ENCODE data around the gene HEXD.

Gene HEXD

GRCh38 chr17:82383411-82383810 is 34.7 kb upstream of the HEXD start:
- no peak overlapping the region for H2AK5ac ChIP-seq (ENCODE audit: low read length, severe bottlenecking)
- no peak overlapping the region for H3K4me3 ChIP-seq (ENCODE audit: insufficient read depth in 1 of 2, low read depth in 1 of 2, low read length in 2 of 2)
- no peak overlapping the region for H3K18ac ChIP-seq (ENCODE audit: low read depth in 1 of 2, low read length in 2 of 2)
- H3K27me3 ChIP-seq (ENCODE audit: control insufficient read depth in 1 of 2, insufficient read depth in 1 of 2, low read length in 2 of 2): peaks cover 31 to 47% of the 10 kb centered on the region in 2 experiments
- no peak overlapping the region for H3K4ac ChIP-seq (ENCODE audit: low read depth in 1 of 2, low read length in 2 of 2)
- H3K79me1 ChIP-seq (replicated peaks; ENCODE audit: low read length, poor library complexity, severe bottlenecking): no peaks in the 10 kb centered on the region
- H2AFZ ChIP-seq (ENCODE audit: low read depth, low read length): no peak overlapping the region
- no peak overlapping the region for H3K4me2 ChIP-seq (ENCODE audit: low read length, poor library complexity, severe bottlenecking)
- H3K27ac ChIP-seq (ENCODE audit: low read length, poor library complexity, severe bottlenecking): no peak overlapping the region
- no peak overlapping the region for H3K23ac ChIP-seq (ENCODE audit: low read length in 2 of 2)
- H2BK15ac ChIP-seq (ENCODE audit: low read depth, poor library complexity, severe bottlenecking): no peak overlapping the region
- no peak overlapping the region for H2BK12ac ChIP-seq (ENCODE audit: low read length in 2 of 2)
- WGBS: 84% methylated on average over 18 of the region's 18 CpGs
- no peak overlapping the region for H4K8ac ChIP-seq (ENCODE audit: low read length)
- H3K9ac ChIP-seq (ENCODE audit: low read length): no peak overlapping the region
- no peak overlapping the region for H2BK5ac ChIP-seq (ENCODE audit: low read depth, low read length, poor library complexity, severe bottlenecking)
- H3K9me3 ChIP-seq (ENCODE audit: control insufficient read depth, low read length): no peaks in the 10 kb centered on the region
- no peak for DNase-seq
- H4K91ac ChIP-seq (ENCODE audit: low read length): no peak overlapping the region
- H2BK120ac ChIP-seq (ENCODE audit: low read depth, low read length): no peak overlapping the region
- H3K14ac ChIP-seq (ENCODE audit: low read length in 2 of 2): no peak overlapping the region
- peaks cover 0 to 3% of the 10 kb centered on the region in 2 experiments for H3K36me3 ChIP-seq (ENCODE audit: control insufficient read depth in 1 of 2, insufficient read depth in 2 of 2, low read depth in 1 of 2, low read length in 2 of 2)
- peaks cover 22% of the 10 kb centered on the region for H3K4me1 ChIP-seq (ENCODE audit: control insufficient read depth, insufficient read depth, low read depth, low read length)

GRCh38 chr17:82384051-82384729 is 34.0 kb upstream of the HEXD start:
- H3K23ac ChIP-seq (ENCODE audit: low read length in 2 of 2): no peak overlapping the region
- H3K27ac ChIP-seq (ENCODE audit: low read length, poor library complexity, severe bottlenecking): no peak overlapping the region
- H2BK120ac ChIP-seq (ENCODE audit: low read depth, low read length): no peak overlapping the region
- H4K91ac ChIP-seq (ENCODE audit: low read length): no peak overlapping the region
- no peak overlapping the region for H3K9ac ChIP-seq (ENCODE audit: low read length)
- H3K9me3 ChIP-seq (ENCODE audit: control insufficient read depth, low read length): no peaks in the 10 kb centered on the region
- H3K36me3 ChIP-seq (ENCODE audit: control insufficient read depth in 1 of 2, insufficient read depth in 2 of 2, low read depth in 1 of 2, low read length in 2 of 2): peaks cover 0 to 3% of the 10 kb centered on the region in 2 experiments
- H3K4me1 ChIP-seq (ENCODE audit: control insufficient read depth, insufficient read depth, low read depth, low read length): peaks cover 22% of the 10 kb centered on the region
- no peak for DNase-seq
- H3K4me3 ChIP-seq (ENCODE audit: insufficient read depth in 1 of 2, low read depth in 1 of 2, low read length in 2 of 2): no peak overlapping the region
- H2AK5ac ChIP-seq (ENCODE audit: low read length, severe bottlenecking): no peak overlapping the region
- no peak overlapping the region for H3K18ac ChIP-seq (ENCODE audit: low read depth in 1 of 2, low read length in 2 of 2)
- 83% methylated on average over 21 of the region's 22 CpGs for WGBS
- no peak overlapping the region for H3K4ac ChIP-seq (ENCODE audit: low read depth in 1 of 2, low read length in 2 of 2)
- H2AFZ ChIP-seq (ENCODE audit: low read depth, low read length): no peak overlapping the region
- no peak overlapping the region for H2BK15ac ChIP-seq (ENCODE audit: low read depth, poor library complexity, severe bottlenecking)
- H2BK5ac ChIP-seq (ENCODE audit: low read depth, low read length, poor library complexity, severe bottlenecking): no peak overlapping the region
- H3K14ac ChIP-seq (ENCODE audit: low read length in 2 of 2): no peak overlapping the region
- no peak overlapping the region for H2BK12ac ChIP-seq (ENCODE audit: low read length in 2 of 2)
- no peaks in the 10 kb centered on the region for H3K79me1 ChIP-seq (replicated peaks; ENCODE audit: low read length, poor library complexity, severe bottlenecking)
- H3K27me3 ChIP-seq (ENCODE audit: control insufficient read depth in 1 of 2, insufficient read depth in 1 of 2, low read length in 2 of 2): peaks cover 26 to 42% of the 10 kb centered on the region in 2 experiments
- H3K4me2 ChIP-seq (ENCODE audit: low read length, poor library complexity, severe bottlenecking): no peak overlapping the region
- H4K8ac ChIP-seq (ENCODE audit: low read length): no peak overlapping the region

- Histone ChIP-seq H3K27me3 (ENCODE audit: control insufficient read depth in 1 of 2, insufficient read depth in 1 of 2, low read length in 2 of 2) (peaks cover 23 to 37% of the 10 kb centered on the region in 2 experiments), H3K27ac (ENCODE audit: low read length, poor library complexity, severe bottlenecking) (no peak overlapping the region), H2BK5ac (ENCODE audit: low read depth, low read length, poor library complexity, severe bottlenecking) (no peak overlapping the region), H3K9ac (ENCODE audit: low read length) (no peak overlapping the region), H3K23ac (ENCODE audit: low read length in 2 of 2) (peak overlapping the region in 1 of 2 experiments; percentile 16), H2BK120ac (ENCODE audit: low read depth, low read length) (no peak overlapping the region), H2BK15ac (ENCODE audit: low read depth, poor library complexity, severe bottlenecking) (no peak overlapping the region), H3K9me3 (ENCODE audit: control insufficient read depth, low read length) (no peaks in the 10 kb centered on the region), H2AK5ac (ENCODE audit: low read length, severe bottlenecking) (no peak overlapping the region), H3K4me3 (ENCODE audit: insufficient read depth in 1 of 2, low read depth in 1 of 2, low read length in 2 of 2) (no peak overlapping the region), H2BK12ac (ENCODE audit: low read length in 2 of 2) (no peak overlapping the region), H3K18ac (ENCODE audit: low read depth in 1 of 2, low read length in 2 of 2) (no peak overlapping the region), H4K91ac (ENCODE audit: low read length) (no peak overlapping the region), H3K79me1 (replicated peaks; ENCODE audit: low read length, poor library complexity, severe bottlenecking) (no peaks in the 10 kb centered on the region), H3K36me3 (ENCODE audit: control insufficient read depth in 1 of 2, insufficient read depth in 2 of 2, low read depth in 1 of 2, low read length in 2 of 2) (no peaks in the 10 kb centered on the region), H3K4me1 (ENCODE audit: control insufficient read depth, insufficient read depth, low read depth, low read length) (peaks cover 21% of the 10 kb centered on the region), H3K4me2 (ENCODE audit: low read length, poor library complexity, severe bottlenecking) (no peak overlapping the region), H2AFZ (ENCODE audit: low read depth, low read length) (no peak overlapping the region), H3K14ac (ENCODE audit: low read length in 2 of 2) (no peak overlapping the region), H4K8ac (ENCODE audit: low read length) (no peak overlapping the region), H3K4ac (ENCODE audit: low read depth in 1 of 2, low read length in 2 of 2) (no peak overlapping the region)
- DNase-seq: peak; percentile 22
- WGBS: 73% methylated on average over 25 of the region's 26 CpGs
Measured at GRCh38 chr17:82384730-82385481, 33.2 kb upstream of the HEXD start.

- no peak overlapping the region for H3K27ac ChIP-seq (ENCODE audit: low read length, poor library complexity, severe bottlenecking)
- H3K9me3 ChIP-seq (ENCODE audit: control insufficient read depth, low read length): no peaks in the 10 kb centered on the region
- no peak overlapping the region for H3K4me3 ChIP-seq (ENCODE audit: insufficient read depth in 1 of 2, low read depth in 1 of 2, low read length in 2 of 2)
- peaks cover 0 to 4% of the 10 kb centered on the region in 2 experiments for H3K36me3 ChIP-seq (ENCODE audit: control insufficient read depth in 1 of 2, insufficient read depth in 2 of 2, low read depth in 1 of 2, low read length in 2 of 2)
- H2BK15ac ChIP-seq (ENCODE audit: low read depth, poor library complexity, severe bottlenecking): no peak overlapping the region
- H2BK12ac ChIP-seq (ENCODE audit: low read length in 2 of 2): no peak overlapping the region
- H3K18ac ChIP-seq (ENCODE audit: low read depth in 1 of 2, low read length in 2 of 2): no peak overlapping the region
- peaks cover 21% of the 10 kb centered on the region for H3K4me1 ChIP-seq (ENCODE audit: control insufficient read depth, insufficient read depth, low read depth, low read length)
- no peak overlapping the region for H3K23ac ChIP-seq (ENCODE audit: low read length in 2 of 2)
- no peak overlapping the region for H2AFZ ChIP-seq (ENCODE audit: low read depth, low read length)
- no peak overlapping the region for H4K8ac ChIP-seq (ENCODE audit: low read length)
- H3K79me1 ChIP-seq (replicated peaks; ENCODE audit: low read length, poor library complexity, severe bottlenecking): no peaks in the 10 kb centered on the region
- H3K27me3 ChIP-seq (ENCODE audit: control insufficient read depth in 1 of 2, insufficient read depth in 1 of 2, low read length in 2 of 2): peaks cover 20 to 32% of the 10 kb centered on the region in 2 experiments
- 83% methylated on average over 19 of the region's 26 CpGs for WGBS
- no peak for DNase-seq
- no peak overlapping the region for H3K4me2 ChIP-seq (ENCODE audit: low read length, poor library complexity, severe bottlenecking)
- H3K14ac ChIP-seq (ENCODE audit: low read length in 2 of 2): no peak overlapping the region
- no peak overlapping the region for H3K9ac ChIP-seq (ENCODE audit: low read length)
- no peak overlapping the region for H4K91ac ChIP-seq (ENCODE audit: low read length)
- no peak overlapping the region for H2AK5ac ChIP-seq (ENCODE audit: low read length, severe bottlenecking)
- H3K4ac ChIP-seq (ENCODE audit: low read depth in 1 of 2, low read length in 2 of 2): no peak overlapping the region
- H2BK5ac ChIP-seq (ENCODE audit: low read depth, low read length, poor library complexity, severe bottlenecking): no peak overlapping the region
- H2BK120ac ChIP-seq (ENCODE audit: low read depth, low read length): no peak overlapping the region
Measured at GRCh38 chr17:82385559-82386254, 32.4 kb upstream of the HEXD start.
